NK-92 (cell line): ENCODE measurements around the gene BTBD2.
"Not testable (repeated sequence)": the region's sequence is repeated elsewhere in the genome, so short reads cannot be mapped to it uniquely, and the experiment has no call there.

Source experiments
- DNase-seq: peaks from one replicate; lab custom pipeline; 2025; ENCODE audit not compliant: unreplicated experiment; lab: John Stamatoyannopoulos, UW

Gene BTBD2

GRCh38 chr19:2040647-2041432, 25.3 kb upstream of the BTBD2 start:
- no peak for DNase-seq

- DNase-seq: no peak
Measured at GRCh38 chr19:2039959-2040646, 24.6 kb upstream of the BTBD2 start.

GRCh38 chr19:2039089-2039958, 23.8 kb upstream of the BTBD2 start:
- DNase-seq: no peak

- no peak for DNase-seq
Measured at GRCh38 chr19:2038284-2039088, 23.0 kb upstream of the BTBD2 start.

GRCh38 chr19:2037651-2038255, 22.2 kb upstream of the BTBD2 start:
- DNase-seq: no peak

DNA sequence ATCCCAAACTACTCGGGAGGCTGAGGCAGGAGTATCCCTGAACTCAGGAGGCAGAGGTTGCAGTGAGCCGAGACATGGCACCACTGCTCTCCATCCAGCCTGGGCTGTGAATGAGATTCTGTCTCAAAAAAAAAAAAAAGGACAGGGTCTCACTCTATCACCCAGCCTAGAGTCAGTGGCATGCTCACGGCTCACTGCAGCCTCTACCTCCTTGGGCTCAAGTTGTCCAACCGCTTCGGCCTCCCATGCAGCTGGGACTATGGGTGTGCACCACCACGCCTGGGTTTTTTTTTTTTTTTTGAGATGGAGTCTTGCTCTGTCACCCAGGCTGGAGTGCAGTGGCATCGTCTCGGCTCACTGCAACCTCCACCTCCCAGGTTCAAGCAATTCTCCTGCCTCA, 20.9 kb upstream of the BTBD2 start:
- DNase-seq: no peak

- DNase-seq: no peak
Measured at GRCh38 chr19:2035590-2035991, 20.1 kb upstream of the BTBD2 start.

- no peak for DNase-seq
Measured at GRCh38 chr19:2034729-2035589, 19.4 kb upstream of the BTBD2 start.

- not testable (repeated sequence) for DNase-seq
Measured at GRCh38 chr19:2034253-2034652, 18.7 kb upstream of the BTBD2 start.

GRCh38 chr19:2033825-2034159, 18.3 kb upstream of the BTBD2 start:
- DNase-seq: no peak

GRCh38 chr19:2033115-2033824, 17.8 kb upstream of the BTBD2 start:
- DNase-seq: no peak

- no peak for DNase-seq
Measured at GRCh38 chr19:2032296-2032941, 16.9 kb upstream of the BTBD2 start.

- no peak for DNase-seq
Measured at GRCh38 chr19:2027361-2027760, 11.8 kb upstream of the BTBD2 start.

DNA sequence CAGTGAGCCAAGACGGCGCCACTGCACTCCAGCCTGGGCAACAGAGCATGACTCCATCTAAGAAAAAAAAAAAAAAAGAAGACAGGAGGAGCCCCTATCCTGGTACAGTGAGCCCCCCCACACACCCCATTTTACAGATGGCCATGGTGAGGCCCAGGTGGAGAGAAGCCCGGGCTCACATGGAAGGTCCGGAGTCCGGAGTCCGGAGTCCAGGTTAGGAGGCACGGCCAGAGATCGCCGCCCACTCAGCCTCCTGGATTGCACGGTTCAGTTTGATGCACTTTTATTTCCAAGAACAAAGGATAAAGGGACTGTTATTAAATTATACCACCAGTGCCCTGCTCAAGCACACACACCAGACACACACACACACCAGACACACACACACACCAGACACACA, 11.3 kb upstream of the BTBD2 start:
- no peak for DNase-seq

GRCh38 chr19:2022289-2022688, 6.8 kb upstream of the BTBD2 start:
- no peak for DNase-seq

GRCh38 chr19:2021453-2022140, 6.1 kb upstream of the BTBD2 start:
- DNase-seq: no peak

DNA sequence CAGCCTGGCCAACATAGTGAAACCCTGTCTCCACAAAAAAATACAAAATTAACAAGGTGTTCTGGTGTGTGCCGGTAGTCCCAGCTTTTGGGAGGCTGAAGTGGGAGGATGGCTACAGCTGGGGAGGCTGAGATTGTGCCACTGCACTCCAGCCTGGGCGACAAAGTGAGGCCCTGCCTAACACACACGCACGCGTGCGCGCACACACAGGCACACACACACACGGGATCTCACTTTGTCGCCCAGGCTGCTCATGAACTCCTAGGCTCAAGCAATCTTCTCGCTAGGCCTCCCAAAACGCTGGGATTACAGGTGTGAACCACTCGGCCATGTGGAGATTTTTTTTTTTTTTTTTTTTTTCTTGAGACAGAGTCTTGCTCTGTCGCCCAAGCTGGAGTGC, 3.2 kb upstream of the BTBD2 start:
- DNase-seq: no peak
